ENCODE data around the gene SHROOM3.

DNA sequence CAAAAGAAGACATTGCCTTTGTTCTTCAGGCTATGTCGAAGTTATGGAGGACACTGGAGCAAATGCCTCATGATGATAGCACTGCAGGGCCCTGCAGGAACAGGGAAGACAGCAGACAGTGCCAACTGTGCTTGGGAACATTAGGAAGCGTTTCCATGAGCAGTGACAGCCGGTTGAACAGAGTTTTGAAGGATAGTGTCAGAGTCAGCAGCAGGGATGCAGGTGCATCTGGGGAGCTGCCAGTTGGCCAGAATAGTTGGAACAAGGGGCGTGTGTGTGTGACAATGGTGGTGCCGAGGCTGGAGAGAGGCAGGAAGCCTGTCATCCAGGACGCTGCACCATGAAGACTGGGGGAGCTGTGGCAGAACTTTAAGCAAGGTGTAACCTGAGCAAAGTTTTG, 88.6 kb downstream of the SHROOM3 start:
- TF ChIP-seq, protein P1, sequence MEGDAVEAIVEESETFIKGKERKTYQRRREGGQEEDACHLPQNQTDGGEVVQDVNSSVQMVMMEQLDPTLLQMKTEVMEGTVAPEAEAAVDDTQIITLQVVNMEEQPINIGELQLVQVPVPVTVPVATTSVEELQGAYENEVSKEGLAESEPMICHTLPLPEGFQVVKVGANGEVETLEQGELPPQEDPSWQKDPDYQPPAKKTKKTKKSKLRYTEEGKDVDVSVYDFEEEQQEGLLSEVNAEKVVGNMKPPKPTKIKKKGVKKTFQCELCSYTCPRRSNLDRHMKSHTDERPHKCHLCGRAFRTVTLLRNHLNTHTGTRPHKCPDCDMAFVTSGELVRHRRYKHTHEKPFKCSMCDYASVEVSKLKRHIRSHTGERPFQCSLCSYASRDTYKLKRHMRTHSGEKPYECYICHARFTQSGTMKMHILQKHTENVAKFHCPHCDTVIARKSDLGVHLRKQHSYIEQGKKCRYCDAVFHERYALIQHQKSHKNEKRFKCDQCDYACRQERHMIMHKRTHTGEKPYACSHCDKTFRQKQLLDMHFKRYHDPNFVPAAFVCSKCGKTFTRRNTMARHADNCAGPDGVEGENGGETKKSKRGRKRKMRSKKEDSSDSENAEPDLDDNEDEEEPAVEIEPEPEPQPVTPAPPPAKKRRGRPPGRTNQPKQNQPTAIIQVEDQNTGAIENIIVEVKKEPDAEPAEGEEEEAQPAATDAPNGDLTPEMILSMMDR (IDR thresholded peaks at IDR 0.05) = no peak
- TF ChIP-seq POLR2A (IDR thresholded peaks at IDR 0.05) = no peak

Measured in Peyer's patch (tissue), 4 donors.